SU-DHL-6 (cell line): ENCODE data around the gene CCNE1.

ENCODE experiments used
- CTCF ChIP-seq: fragments of 200-600 bp; sonication (generic); IDR thresholded peaks from one replicate; pipeline ENCODE4 v1.5.1; 2017; ENCODE audit warnings: antibody characterized with exemption, mild to moderate bottlenecking, low read length, moderate library complexity; ENCODE audit not compliant: insufficient read depth, poor library complexity, severe bottlenecking
- EZH2phosphoT487 ChIP-seq: fragments of 200-600 bp; sonication (generic), shearing (Covaris generic); conservative IDR thresholded peaks from 2 replicates; pipeline ENCODE4 v1.6.1; 2018; ENCODE audit warnings: mild to moderate bottlenecking, antibody characterized with exemption, low read length, moderate library complexity, mixed read lengths

- no peak for TF ChIP-seq CTCF
- TF ChIP-seq EZH2phosphoT487: no peak
Observed at GRCh38 chr19:29795461-29796172, 16.2 kb upstream of the CCNE1 start.
